ENCODE measurements around the gene QRICH2. TPM values are rescaled to one million over a fixed set of nuclear protein-coding genes. Genes with fewer than 3 reads are reported as not detected.

Gene QRICH2
- total and polyA plus RNA-seq, 2 of the 4 experiments (the other 2 are of a cell fraction), result 4.3 to 4.8 TPM

GRCh38 chr17:76292567-76292966 is 15.5 kb downstream of the QRICH2 start:
- ChIA-PET POLR2A (ENCODE audit: unreplicated experiment) (no interaction called here), CTCF (no interaction called here)
- Histone ChIP-seq H3K23ac (ENCODE audit: low read depth, low read length) (no peak overlapping the region), H3K27me3 (ENCODE audit: control insufficient read depth, insufficient read depth, low read length) (no peaks in the 10 kb centered on the region), H3K36me3 (ENCODE audit: control insufficient read depth, insufficient read depth, low read length) (peaks cover 26% of the 10 kb centered on the region), H3K4me1 (ENCODE audit: control insufficient read depth, insufficient read depth, low read length) (no peaks in the 10 kb centered on the region), H2BK20ac (ENCODE audit: low read depth, low read length) (no peak overlapping the region), H3K4ac (ENCODE audit: low read depth, low read length) (no peak overlapping the region), H3K18ac (ENCODE audit: low read depth, low read length) (no peak overlapping the region), H4K20me1 (ENCODE audit: insufficient read depth, low read length) (peaks cover 6% of the 10 kb centered on the region; the same call in 1 of the 2 replicates), H3K27ac (ENCODE audit: insufficient read depth, low read length) (no peak overlapping the region), H4K91ac (ENCODE audit: insufficient read depth, low read depth, low read length) (no peak overlapping the region), H3K4me2 (ENCODE audit: low read depth, low read length) (no peak overlapping the region), H2AK5ac (ENCODE audit: low read depth, low read length) (no peak overlapping the region), H3K14ac (replicated peaks; ENCODE audit: low read depth, low read length) (no peak overlapping the region), H3K4me3 (ENCODE audit: insufficient read depth, low read depth, low read length) (no peak overlapping the region), H3K9me3 (ENCODE audit: control insufficient read depth, insufficient read depth, low read length) (no peaks in the 10 kb centered on the region), H2BK5ac (ENCODE audit: low read depth, low read length, poor library complexity, severe bottlenecking) (no peak overlapping the region), H3K56ac (ENCODE audit: extremely low read depth, insufficient read depth, low read length) (no peak overlapping the region), H2BK15ac (ENCODE audit: low read depth, low read length) (no peak overlapping the region), H3K9me1 (ENCODE audit: insufficient read depth, low read length) (peaks cover 10% of the 10 kb centered on the region), H2BK120ac (ENCODE audit: low read depth, low read length) (no peak overlapping the region), H3K79me1 (ENCODE audit: low read depth in 1 of 2, low read length in 2 of 2) (peaks cover 0 to 22% of the 10 kb centered on the region in 2 experiments; a peak in 3 of 4 replicates), H4K5ac (ENCODE audit: low read depth, low read length) (no peak overlapping the region), H2AK9ac (replicated peaks; ENCODE audit: low read depth, low read length, poor library complexity) (no peak overlapping the region), H2AFZ (replicated peaks; ENCODE audit: low read length, poor library complexity) (no peak overlapping the region), H4K8ac (ENCODE audit: low read depth in 2 of 2, low read length in 2 of 2) (no peak overlapping the region), H3K9ac (ENCODE audit: low read depth, low read length) (no peak overlapping the region)
- no TSS peak for BruUV-seq (replicated peaks)
- no peak for TF ChIP-seq USF2 (IDR thresholded peaks at IDR 0.05; ENCODE audit: low read depth, low read length)
- TF ChIP-seq RAD21 (IDR thresholded peaks at IDR 0.05; ENCODE audit: low read length), result no peak
- no peak for TF ChIP-seq POLR2A (IDR thresholded peaks at IDR 0.05; ENCODE audit: low read depth, low read length)
- TF ChIP-seq NFE2L2 (IDR thresholded peaks at IDR 0.05; ENCODE audit: low read depth, low read length), result no peak
- TF ChIP-seq ELK1 (IDR thresholded peaks at IDR 0.05; ENCODE audit: borderline replicate concordance, low read depth, low read length), result no peak
- no peak for TF ChIP-seq RCOR1 (IDR thresholded peaks at IDR 0.05; ENCODE audit: insufficient replicate concordance, low read length)
- TF ChIP-seq BHLHE40 (IDR thresholded peaks at IDR 0.05; ENCODE audit: low read depth, low read length), result no peak
- TF ChIP-seq RFX5 (IDR thresholded peaks at IDR 0.05; ENCODE audit: low read depth, low read length), result no peak
- TF ChIP-seq CEBPB (IDR thresholded peaks at IDR 0.05; ENCODE audit: low read depth, low read length), result no peak
- TF ChIP-seq MXI1 (IDR thresholded peaks at IDR 0.05; ENCODE audit: borderline replicate concordance, low read depth, low read length), result no peak
- TF ChIP-seq SMC3 (IDR thresholded peaks at IDR 0.05; ENCODE audit: low read depth, low read length), result no peak
- no peak for TF ChIP-seq CTCF (conservative IDR thresholded peaks at IDR 0.05; ENCODE audit: low read depth, low read length)
- TF ChIP-seq MAFK (IDR thresholded peaks at IDR 0.05; ENCODE audit: low read depth, low read length), result no peak
- no peak for TF ChIP-seq CHD1 (IDR thresholded peaks at IDR 0.05; ENCODE audit: low read depth, low read length)
- TF ChIP-seq MAZ (IDR thresholded peaks at IDR 0.05; ENCODE audit: borderline replicate concordance, low read depth, low read length), result no peak
- TF ChIP-seq FOS (IDR thresholded peaks at IDR 0.05; ENCODE audit: low read depth, low read length), result no peak
- DNase-seq (no peak), ATAC-seq (ENCODE audit: low read depth) (no peak)
- WGBS, 2 experiments (ENCODE audit: extremely low coverage in 2 of 2, insufficient read length in 1 of 2), result 100% methylated on average over 4 of the region's 4 CpGs; no CpG with 5 or more reads in 1 of the 2 experiments
- dilution Hi-C loops (cut with HindIII; ENCODE audit: low sequenced_read_pairs, unreplicated experiment) (no loop called here), intact Hi-C loops (cut with micrococcal nuclease) (no loop called here), in situ Hi-C loops (cut with MboI; ENCODE audit: low sequenced_read_pairs) (loop anchor here (10.0 kb wide), 1 partner anchor 278 kb away; no protein-coding TSS in a partner anchor)
